ENCODE data around the gene SESN3.

SESN3 gene

GRCh38 chr11:95147364-95147905, 83.6 kb downstream of the SESN3 start:
- DNase-seq (ENCODE audit: extremely low spot score) = no peak
- CTCF ChIA-PET = interaction anchor here (1.2 to 16.5 kb wide), 10 partner anchors 10 to 616 kb away, joined by 3 to 391 read pairs (median 6); partner anchors contain the start of gene SRSF8
- TF ChIP-seq CTCF (IDR thresholded peaks at IDR 0.05; ENCODE audit: control extremely low read depth, extremely low read depth, low read depth, missing control alignments) = no peak
- POLR2A ChIA-PET = no interaction called here

- POLR2A ChIA-PET = no interaction called here
- DNase-seq (ENCODE audit: extremely low spot score) = no peak
- CTCF ChIA-PET = interaction anchor here (1.0 to 14.6 kb wide), 8 partner anchors 8 to 618 kb away, joined by 3 to 263 read pairs (median 8); partner anchors contain the start of gene SRSF8
- no peak for TF ChIP-seq CTCF (IDR thresholded peaks at IDR 0.05; ENCODE audit: control extremely low read depth, extremely low read depth, low read depth, missing control alignments)
Measured at GRCh38 chr11:95145430-95146060, 85.5 kb downstream of the SESN3 start.

GRCh38 chr11:95144313-95145235, 86.4 kb downstream of the SESN3 start:
- POLR2A ChIA-PET = no interaction called here
- no peak for TF ChIP-seq CTCF (IDR thresholded peaks at IDR 0.05; ENCODE audit: control extremely low read depth, extremely low read depth, low read depth, missing control alignments)
- no peak for DNase-seq (ENCODE audit: extremely low spot score)
- CTCF ChIA-PET = interaction anchor here (1.0 to 14.6 kb wide), 6 partner anchors 10 to 623 kb away, joined by 3 to 263 read pairs (median 5); partner anchors contain the start of gene SRSF8

GRCh38 chr11:95143106-95143681, 87.8 kb downstream of the SESN3 start:
- no peak for TF ChIP-seq CTCF (IDR thresholded peaks at IDR 0.05; ENCODE audit: control extremely low read depth, extremely low read depth, low read depth, missing control alignments)
- DNase-seq (ENCODE audit: extremely low spot score) = no peak
- ChIA-PET POLR2A (no interaction called here), CTCF (interaction anchor here (1.2 to 8.6 kb wide), 5 partner anchors 9 to 568 kb away, joined by 3 to 78 read pairs (median 4); partner anchors contain the start of gene SRSF8)

- ChIA-PET CTCF (interaction anchor here (1.0 to 8.6 kb wide), 7 partner anchors 10 to 569 kb away, joined by 3 to 78 read pairs (median 3); partner anchors contain the start of gene SRSF8), POLR2A (no interaction called here)
- DNase-seq (ENCODE audit: extremely low spot score) = no peak
- no peak for TF ChIP-seq CTCF (IDR thresholded peaks at IDR 0.05; ENCODE audit: control extremely low read depth, extremely low read depth, low read depth, missing control alignments)
Measured at GRCh38 chr11:95142431-95142830, 88.6 kb downstream of the SESN3 start.

All from GM10248 (cell line).